Activated CD4-positive, alpha-beta T cell treated with anti-CD3 and anti-CD28 coated beads, Interleukin-2, amount 10 ng/mL, durations not matched to agents 7 days and 5 days (primary cell): ENCODE results near the gene NHLRC4. TPM values are rescaled to one million over a fixed set of nuclear protein-coding genes. Genes with fewer than 3 reads are reported as not detected.

Experiments used
- CTCF ChIA-PET: fragments of 350-600 bp; sonication (Branson Sonifier 250); formaldehyde crosslinking; loops from one replicate; lab custom pipeline; 2021; ENCODE audit warnings: antibody characterized with exemption; lab: Charles Lee
- POLR2A ChIA-PET: fragments of 350-600 bp; sonication (Branson Sonifier 250); formaldehyde crosslinking; loops from one replicate; lab custom pipeline; 2021; ENCODE audit warnings: antibody characterized with exemption; lab: Charles Lee
- DNase-seq: peaks from one replicate; pipeline ENCODE4 v3.0.0-alpha.2; 2020
- H3K27ac Mint-ChIP-seq: one replicate; pipeline ENCODE4 v1.8.0; 2021; ENCODE audit warnings: mild to moderate bottlenecking, moderate library complexity, mixed read lengths
- H3K27me3 Mint-ChIP-seq: one replicate; pipeline ENCODE4 v1.8.0; 2021; ENCODE audit warnings: mixed read lengths
- H3K36me3 Mint-ChIP-seq: one replicate; pipeline ENCODE4 v1.8.0; 2021; ENCODE audit warnings: low read depth, mixed read lengths
- H3K4me1 Mint-ChIP-seq: one replicate; pipeline ENCODE4 v1.8.0; 2021; ENCODE audit warnings: mixed read lengths
- H3K4me3 Mint-ChIP-seq: one replicate; pipeline ENCODE4 v1.8.0; 2021; ENCODE audit warnings: mild to moderate bottlenecking, moderate library complexity, mixed read lengths
- H3K9me3 Mint-ChIP-seq: one replicate; pipeline ENCODE4 v1.8.0; 2021; ENCODE audit warnings: mixed read lengths
- total RNA-seq, 2 experiments: library from RNA; stranded (reverse); gene quantifications; one replicate each; pipeline ENCODE4 v1.2.3, GENCODE V29; 2021

The NHLRC4 gene
- total RNA-seq, 2 experiments from 2014 or later = 1.9 to 2.7 TPM

- Mint-ChIP-seq H3K4me3 (peak overlapping the region; percentile 87), H3K27ac (peak overlapping the region; percentile 92), H3K9me3 (no peaks in the 10 kb centered on the region), H3K4me1 (peaks cover 40% of the 10 kb centered on the region), H3K27me3 (no peaks in the 10 kb centered on the region), H3K36me3 (peaks cover 7% of the 10 kb centered on the region)
- ChIA-PET CTCF (interaction anchor here (0.5 to 1.5 kb wide), 2 partner anchors 10 to 302 kb away, joined by 3 read pairs; no protein-coding TSS in a partner anchor), POLR2A (no interaction called here)
- DNase-seq = peak; percentile 68
These were observed 41.2 kb upstream of the NHLRC4 start for GRCh38 chr16:525520-526180.

DNA sequence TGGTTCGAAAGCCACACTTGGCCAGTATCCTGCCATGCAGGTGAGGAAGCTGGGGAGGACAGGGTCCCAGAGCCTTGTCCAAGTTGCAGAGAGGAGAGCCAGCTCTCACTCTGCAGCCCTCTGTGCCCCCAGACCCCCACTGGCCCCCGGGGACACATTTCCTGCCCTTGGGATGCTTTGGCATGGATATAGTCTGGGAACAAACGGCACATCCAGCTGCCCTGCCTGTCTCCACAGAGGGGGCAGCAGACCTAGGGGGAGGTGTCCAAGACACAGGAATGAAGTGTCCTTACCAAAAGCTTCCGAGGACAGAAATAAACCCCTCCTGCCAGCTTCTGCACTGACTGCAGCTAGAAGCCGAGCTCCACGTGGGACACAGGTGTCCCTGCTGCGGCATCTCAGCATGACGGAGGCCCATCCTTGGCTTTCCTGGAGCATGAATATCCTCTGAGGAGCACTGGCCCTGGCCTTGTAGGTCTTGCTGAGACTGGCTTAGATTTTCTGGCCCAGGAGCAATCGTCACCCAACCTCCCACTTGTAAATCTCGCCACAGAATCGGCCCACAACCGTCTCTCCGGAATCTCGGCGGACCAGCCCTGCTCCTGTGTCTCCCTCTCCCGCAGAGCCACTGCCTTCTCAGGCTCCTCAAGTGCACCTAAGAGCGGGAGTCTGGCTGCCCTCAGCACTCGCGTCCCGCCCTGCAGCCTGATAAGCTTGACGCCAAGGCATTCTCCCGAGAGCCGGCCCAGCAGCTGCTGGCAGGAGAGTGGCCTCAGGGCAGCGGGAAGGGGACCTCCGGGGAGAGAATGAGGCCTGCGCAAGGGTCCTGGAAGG lies 40.4 kb upstream of the NHLRC4 start:
- H3K27me3 Mint-ChIP-seq = no peaks in the 10 kb centered on the region
- DNase-seq = peak; percentile 27
- H3K4me3 Mint-ChIP-seq = peak overlapping the region; percentile 87
- H3K36me3 Mint-ChIP-seq = peaks cover 7% of the 10 kb centered on the region
- CTCF ChIA-PET = interaction anchor here (0.5 to 1.5 kb wide), 3 partner anchors 9 to 303 kb away, joined by 3 read pairs; no protein-coding TSS in a partner anchor
- peaks cover 40% of the 10 kb centered on the region for H3K4me1 Mint-ChIP-seq
- no peaks in the 10 kb centered on the region for H3K9me3 Mint-ChIP-seq
- H3K27ac Mint-ChIP-seq = peak overlapping the region; percentile 92
- POLR2A ChIA-PET = interaction anchor here (0.7 kb wide), 1 partner anchor 110 kb away, joined by 3 read pairs; the partner anchor contains the start of gene METTL26

DNA sequence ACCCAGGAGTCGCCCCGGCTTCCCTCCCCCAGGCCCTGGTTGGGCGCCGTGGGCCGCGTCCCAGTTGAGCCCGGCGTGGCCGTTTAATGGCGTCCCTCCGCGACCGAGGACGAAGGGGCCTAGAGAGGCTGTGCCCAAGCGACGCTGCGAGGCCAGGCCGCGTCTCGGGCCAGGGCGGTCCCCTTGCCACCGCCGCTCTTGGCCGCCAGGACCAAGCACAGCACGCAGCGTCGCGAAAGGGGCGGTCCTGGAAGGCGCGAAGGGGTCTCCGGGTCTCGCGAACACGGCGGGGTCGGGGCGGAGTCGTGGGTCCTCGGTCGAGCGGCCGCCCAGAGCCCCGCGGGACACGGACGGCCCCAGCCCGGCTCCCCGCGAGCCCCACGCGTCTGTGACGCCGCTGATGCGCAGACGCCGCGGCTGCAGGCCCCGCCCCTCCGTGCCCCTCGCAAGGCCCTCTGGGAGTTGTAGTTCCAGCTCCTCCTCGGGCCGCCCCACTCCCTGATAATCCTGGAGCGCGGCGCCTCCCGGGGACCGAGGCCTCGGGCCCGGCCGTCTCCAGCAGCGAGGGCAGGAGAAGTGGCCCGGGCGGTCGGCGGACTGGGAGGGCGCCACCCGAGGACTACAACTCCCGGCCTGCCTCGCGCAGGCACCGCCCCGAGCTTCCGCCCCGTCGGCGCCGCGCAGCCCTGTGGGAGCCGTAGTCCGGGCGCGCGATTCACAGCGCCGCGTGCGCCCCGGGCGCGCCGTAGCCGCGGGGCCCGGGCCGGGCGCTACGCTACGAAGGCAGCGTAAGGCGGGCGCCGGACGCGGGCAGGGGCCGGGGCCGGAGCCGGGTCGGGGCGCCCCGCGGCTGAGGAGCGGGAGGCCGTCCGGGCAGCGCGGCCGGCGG lies 39.5 kb upstream of the NHLRC4 start, which contains the start of gene CAPN15:
CAPN15 (plus strand) TSS at position 698 of the 889 bp plus-strand sequence. CDS start 19,127 bp downstream, outside the sequence.
- ChIA-PET CTCF (interaction anchor here (0.7 to 0.9 kb wide), 2 partner anchors 12 to 35 kb away, joined by 3 read pairs; no protein-coding TSS in a partner anchor), POLR2A (interaction anchor here (0.7 kb wide), 1 partner anchor 109 kb away, joined by 3 read pairs; the partner anchor contains the start of gene METTL26)
- DNase-seq = peak; percentile 83
- H3K27ac Mint-ChIP-seq = peak within 1 kb of the TSS; percentile 92
- H3K4me3 Mint-ChIP-seq = peak within 1 kb of the TSS; percentile 91
- no peaks in the 10 kb centered on the region for H3K9me3 Mint-ChIP-seq
- H3K4me1 Mint-ChIP-seq = peaks cover 40% of the 10 kb centered on the region
- H3K27me3 Mint-ChIP-seq = no peaks in the 10 kb centered on the region
- peaks cover 7% of the 10 kb centered on the region for H3K36me3 Mint-ChIP-seq

- H3K4me1 Mint-ChIP-seq = peaks cover 40% of the 10 kb centered on the region
- POLR2A ChIA-PET = interaction anchor here (0.6 kb wide), 1 partner anchor 195 kb away, joined by 5 read pairs; no protein-coding TSS in a partner anchor
These were observed 38.4 kb upstream of the NHLRC4 start for GRCh38 chr16:528111-529011.

DNA sequence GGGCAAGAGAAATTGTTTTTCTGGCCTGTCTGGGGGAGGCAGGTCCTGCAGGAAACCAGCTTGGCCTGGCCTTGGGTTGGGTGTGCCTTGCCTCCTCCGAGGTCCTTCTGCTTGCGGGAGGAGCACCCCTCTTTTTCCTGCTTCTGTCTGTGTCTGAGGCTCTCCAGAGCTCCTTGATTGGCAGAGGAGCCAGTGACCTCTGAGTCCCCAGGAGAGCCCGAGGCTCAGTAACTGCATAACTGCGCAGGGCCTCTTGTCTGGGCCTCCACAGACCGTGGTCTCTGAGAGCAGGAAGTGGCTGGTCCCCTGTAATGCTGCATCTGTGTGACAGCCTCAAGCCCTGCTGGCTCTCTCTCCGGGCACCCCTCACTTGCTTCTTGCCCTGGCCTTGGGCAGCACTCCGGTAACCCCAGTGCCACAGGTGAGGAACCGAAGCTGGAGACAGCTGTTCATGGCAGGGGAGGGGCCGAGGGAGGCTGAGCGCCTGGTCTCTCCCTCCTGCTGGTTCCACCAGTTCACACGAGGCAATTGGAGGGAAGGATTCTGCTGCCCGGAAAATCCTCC lies 37.7 kb upstream of the NHLRC4 start:
- ChIA-PET CTCF (interaction anchor here (0.6 kb wide), 1 partner anchor 895 kb away, joined by 3 read pairs; no protein-coding TSS in a partner anchor), POLR2A (interaction anchor here (0.6 kb wide), 1 partner anchor 196 kb away, joined by 5 read pairs; no protein-coding TSS in a partner anchor)
- peaks cover 39% of the 10 kb centered on the region for H3K4me1 Mint-ChIP-seq
- no peaks in the 10 kb centered on the region for H3K27me3 Mint-ChIP-seq
- H3K4me3 Mint-ChIP-seq = peak overlapping the region; percentile 91
- H3K36me3 Mint-ChIP-seq = peaks cover 7% of the 10 kb centered on the region
- H3K27ac Mint-ChIP-seq = peak overlapping the region; percentile 92
- DNase-seq = peak; percentile 44
- no peaks in the 10 kb centered on the region for H3K9me3 Mint-ChIP-seq

More at GRCh38 chr16:528111-529011, 38.4 kb upstream of the NHLRC4 start:
- peak overlapping the region; percentile 91 for H3K4me3 Mint-ChIP-seq
- no peaks in the 10 kb centered on the region for H3K9me3 Mint-ChIP-seq
- H3K27ac Mint-ChIP-seq = peak overlapping the region; percentile 92
- peaks cover 7% of the 10 kb centered on the region for H3K36me3 Mint-ChIP-seq
- CTCF ChIA-PET = interaction anchor here (0.9 kb wide), 1 partner anchor 34 kb away, joined by 3 read pairs; no protein-coding TSS in a partner anchor
- DNase-seq = peak; percentile 28
- no peaks in the 10 kb centered on the region for H3K27me3 Mint-ChIP-seq

DNA sequence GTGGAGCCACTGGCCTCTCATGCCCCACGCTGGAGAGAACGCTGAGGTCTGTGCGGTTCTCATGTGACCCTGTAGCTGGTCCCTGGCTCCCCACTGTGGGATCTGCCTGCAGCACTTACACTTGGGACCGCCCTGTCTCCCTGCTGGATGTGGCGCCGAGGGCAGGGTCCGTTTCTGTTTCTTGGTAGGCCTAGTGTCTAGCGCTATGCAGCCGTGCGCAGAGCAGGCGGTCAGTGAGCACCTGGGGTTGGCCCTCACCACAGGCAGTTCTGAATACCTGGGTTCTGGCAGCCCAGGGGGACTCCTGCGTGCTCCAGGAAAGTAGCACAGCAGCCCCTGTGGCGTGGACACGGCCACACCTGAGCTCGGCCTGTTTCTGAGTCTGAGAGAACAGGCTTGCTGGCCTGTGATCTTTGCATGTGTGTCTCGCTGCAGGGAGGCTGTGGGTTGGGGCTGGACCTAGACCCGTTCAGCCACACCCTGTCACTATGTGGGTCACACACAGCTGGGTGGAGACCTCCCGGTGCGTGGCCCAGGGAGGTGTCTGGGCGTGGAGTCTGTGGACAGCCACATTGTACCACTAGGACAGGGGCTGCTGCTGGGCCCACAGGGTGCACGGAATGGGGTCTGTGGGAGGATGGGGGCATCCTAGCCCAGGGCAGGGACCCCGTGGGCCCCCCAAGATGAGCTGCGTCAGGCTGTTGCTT lies 36.5 kb upstream of the NHLRC4 start:
- H3K27me3 Mint-ChIP-seq = no peaks in the 10 kb centered on the region
- peak overlapping the region; percentile 91 for H3K4me3 Mint-ChIP-seq
- peaks cover 7% of the 10 kb centered on the region for H3K36me3 Mint-ChIP-seq
- peaks cover 31% of the 10 kb centered on the region for H3K4me1 Mint-ChIP-seq
- ChIA-PET CTCF (no interaction called here), POLR2A (interaction anchor here (0.6 kb wide), 1 partner anchor 155 kb away, joined by 3 read pairs; no protein-coding TSS in a partner anchor)
- H3K9me3 Mint-ChIP-seq = no peaks in the 10 kb centered on the region
- H3K27ac Mint-ChIP-seq = peak overlapping the region; percentile 79
- no peak for DNase-seq

DNA sequence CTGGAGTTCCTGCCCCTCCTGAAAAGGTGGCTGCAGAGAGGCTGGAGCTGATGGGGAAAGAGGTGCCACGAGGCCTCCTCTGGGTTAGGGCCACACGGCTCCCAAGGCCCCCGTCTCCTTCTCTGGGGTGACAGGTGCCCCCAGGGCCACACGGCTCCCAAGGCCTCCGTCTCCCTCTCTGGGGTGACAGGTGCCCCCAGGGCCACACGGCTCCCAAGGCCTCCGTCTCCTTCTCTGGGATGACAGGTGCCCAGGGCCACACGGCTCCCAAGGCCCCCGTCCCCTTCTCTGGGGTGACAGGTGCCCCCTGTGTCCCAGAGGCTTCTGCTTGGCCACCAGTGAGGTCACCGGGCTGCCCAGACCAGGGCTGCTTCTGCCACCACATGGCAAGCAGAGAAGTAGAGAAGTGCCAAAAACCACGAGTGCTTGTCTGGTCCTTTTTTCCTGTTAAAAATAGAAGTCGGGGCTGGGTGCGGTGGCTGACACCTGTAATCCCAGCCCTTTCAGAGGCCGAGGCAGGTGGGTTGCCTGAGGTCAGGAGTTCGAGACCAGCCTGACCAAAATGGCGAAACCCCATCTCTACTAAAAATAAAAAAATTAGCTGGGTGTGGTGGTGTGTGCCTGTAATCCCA lies 35.2 kb upstream of the NHLRC4 start:
- H3K4me3 Mint-ChIP-seq = no peak overlapping the region
- CTCF ChIA-PET = interaction anchor here (0.7 kb wide), 1 partner anchor 731 kb away, joined by 3 read pairs; no protein-coding TSS in a partner anchor
- peaks cover 5% of the 10 kb centered on the region for H3K36me3 Mint-ChIP-seq

DNA sequence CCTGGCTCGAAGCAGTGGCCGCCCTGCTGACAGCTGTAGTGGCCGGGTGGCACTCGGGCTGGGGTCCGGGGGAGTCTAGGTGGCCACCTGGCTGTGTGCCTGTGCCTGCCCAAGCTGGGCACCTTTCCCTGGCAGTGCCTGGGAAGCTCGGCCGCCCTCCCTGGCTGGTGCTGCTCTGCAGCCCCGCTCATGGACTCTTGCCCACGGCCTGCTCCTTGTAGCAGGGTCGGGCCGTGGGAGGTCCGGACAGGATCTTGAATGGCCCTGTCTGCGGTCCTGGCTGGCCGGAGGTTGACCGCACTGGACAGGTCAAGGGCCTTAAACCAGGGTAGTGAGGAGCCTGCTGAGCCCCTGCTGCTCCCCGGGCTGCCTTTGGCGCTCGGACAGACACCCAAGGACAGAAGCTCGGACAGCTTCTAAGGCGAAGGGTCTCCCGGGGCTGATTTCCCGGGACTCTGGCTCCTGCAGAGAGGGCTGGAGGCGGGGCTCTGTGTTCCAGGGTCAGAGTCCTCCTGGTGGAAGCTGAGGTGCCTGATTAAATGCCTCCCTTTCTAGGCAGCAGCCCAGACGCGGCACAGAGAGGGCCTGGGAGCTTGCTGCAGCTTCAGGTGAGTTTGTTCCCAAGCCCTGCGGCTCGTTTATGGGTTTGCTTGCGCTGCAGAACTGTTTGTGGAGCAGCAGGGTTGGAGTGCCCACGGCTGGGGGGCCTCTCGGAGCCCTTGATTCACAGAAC lies 33.2 kb upstream of the NHLRC4 start:
- CTCF ChIA-PET = interaction anchor here (1.0 kb wide), 1 partner anchor 437 kb away, joined by 3 read pairs; no protein-coding TSS in a partner anchor
- H3K9me3 Mint-ChIP-seq = no peaks in the 10 kb centered on the region
- peaks cover 3% of the 10 kb centered on the region for H3K36me3 Mint-ChIP-seq

More for the DNA sequence above, 35.2 kb upstream of the NHLRC4 start:
- Mint-ChIP-seq H3K27ac (no peak overlapping the region), H3K4me1 (peaks cover 19% of the 10 kb centered on the region), H3K27me3 (no peaks in the 10 kb centered on the region), H3K9me3 (no peaks in the 10 kb centered on the region)
- no peak for DNase-seq
- POLR2A ChIA-PET = no interaction called here

DNA sequence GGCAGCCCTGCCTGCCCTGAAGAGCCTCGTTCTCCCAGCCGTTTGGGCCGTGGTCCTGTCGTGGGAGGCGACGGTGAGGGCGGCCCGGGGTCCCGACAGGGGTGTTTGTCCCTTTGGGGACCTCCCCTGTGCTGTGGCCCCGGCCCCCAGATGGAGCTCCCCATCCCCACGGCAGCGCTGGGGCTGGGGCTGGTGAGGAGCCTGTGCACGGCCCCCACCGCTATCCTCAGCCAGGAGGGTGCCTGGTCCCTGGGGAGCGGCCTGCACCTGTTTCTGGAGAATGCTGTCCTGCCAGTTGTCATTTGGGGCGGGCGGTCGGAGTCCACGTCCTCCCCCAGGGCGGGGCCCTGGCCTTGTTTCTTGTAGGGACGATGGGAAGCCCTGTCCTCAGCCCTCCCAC lies 32.7 kb upstream of the NHLRC4 start:
- Mint-ChIP-seq H3K27me3 (no peaks in the 10 kb centered on the region), H3K4me1 (peaks cover 11% of the 10 kb centered on the region), H3K4me3 (no peak overlapping the region), H3K9me3 (no peaks in the 10 kb centered on the region), H3K36me3 (no peaks in the 10 kb centered on the region), H3K27ac (no peak overlapping the region)
- POLR2A ChIA-PET = no interaction called here
- CTCF ChIA-PET = interaction anchor here (1.0 to 1.1 kb wide), 2 partner anchors 15 to 438 kb away, joined by 3 to 4 read pairs; no protein-coding TSS in a partner anchor
- no peak for DNase-seq

More for the DNA sequence above, 33.2 kb upstream of the NHLRC4 start:
- DNase-seq = no peak
- no peaks in the 10 kb centered on the region for H3K27me3 Mint-ChIP-seq
- H3K4me1 Mint-ChIP-seq = peaks cover 17% of the 10 kb centered on the region
- H3K4me3 Mint-ChIP-seq = no peak overlapping the region
- H3K27ac Mint-ChIP-seq = no peak overlapping the region
- POLR2A ChIA-PET = no interaction called here
